Activated CD8-positive, alpha-beta T cell treated with anti-CD3 and anti-CD28 coated beads for 36 hours (primary cell): Measurements from ENCODE around the gene PDIA2. TPM values are rescaled to one million over a fixed set of nuclear protein-coding genes. Genes with fewer than 3 reads are reported as not detected.

Experiments
- ATAC-seq: fragments of 200-7000 bp; cut with Tn5 transposase; one replicate; pipeline ENCODE4 v1.10.0; 2021; ENCODE audit warnings: mild to moderate bottlenecking, moderate library complexity
- CTCF ChIA-PET: fragments of 350-600 bp; sonication (Branson Sonifier 250); formaldehyde crosslinking; loops from one replicate; lab custom pipeline; 2021; ENCODE audit warnings: antibody characterized with exemption; lab: Charles Lee
- POLR2A ChIA-PET: fragments of 350-600 bp; sonication (Branson Sonifier 250); formaldehyde crosslinking; loops from one replicate; lab custom pipeline; 2021; ENCODE audit warnings: antibody characterized with exemption; lab: Charles Lee
- DNase-seq: peaks from one replicate; pipeline ENCODE4 v3.0.0-alpha.2; 2020
- H3K27ac Mint-ChIP-seq: one replicate; pipeline ENCODE4 v1.8.0; 2021; ENCODE audit warnings: mild to moderate bottlenecking, mixed read lengths
- H3K27me3 Mint-ChIP-seq: one replicate; pipeline ENCODE4 v1.8.0; 2021; ENCODE audit warnings: mixed read lengths
- H3K36me3 Mint-ChIP-seq: one replicate; pipeline ENCODE4 v1.8.0; 2021; ENCODE audit warnings: low read depth, mixed read lengths
- H3K4me1 Mint-ChIP-seq: one replicate; pipeline ENCODE4 v1.8.0; 2021; ENCODE audit warnings: low read depth, mixed read lengths
- H3K4me3 Mint-ChIP-seq: one replicate; pipeline ENCODE4 v1.8.0; 2021; ENCODE audit warnings: mild to moderate bottlenecking, moderate library complexity, mixed read lengths
- H3K9me3 Mint-ChIP-seq: one replicate; pipeline ENCODE4 v1.8.0; 2021; ENCODE audit warnings: mixed read lengths
- intact Hi-C: fragments of 100-400 bp; cut with micrococcal nuclease; formaldehyde crosslinking; loops from one replicate; pipeline ENCODE4 v1.10.0; 2022
- total RNA-seq, 2 experiments: library from RNA; stranded (reverse); gene quantifications; one replicate each; pipeline ENCODE4 v1.2.3, GENCODE V29; 2021
- TF ChIP-seq, protein P1 (sequence below): fragments of 200-600 bp; IDR thresholded peaks from one replicate; pipeline ENCODE4 v1.8.0; 2022; ENCODE audit warnings: antibody characterized with exemption, mild to moderate bottlenecking

The PDIA2 gene
- total RNA-seq, 2 experiments from 2014 or later, result not detected

DNA sequence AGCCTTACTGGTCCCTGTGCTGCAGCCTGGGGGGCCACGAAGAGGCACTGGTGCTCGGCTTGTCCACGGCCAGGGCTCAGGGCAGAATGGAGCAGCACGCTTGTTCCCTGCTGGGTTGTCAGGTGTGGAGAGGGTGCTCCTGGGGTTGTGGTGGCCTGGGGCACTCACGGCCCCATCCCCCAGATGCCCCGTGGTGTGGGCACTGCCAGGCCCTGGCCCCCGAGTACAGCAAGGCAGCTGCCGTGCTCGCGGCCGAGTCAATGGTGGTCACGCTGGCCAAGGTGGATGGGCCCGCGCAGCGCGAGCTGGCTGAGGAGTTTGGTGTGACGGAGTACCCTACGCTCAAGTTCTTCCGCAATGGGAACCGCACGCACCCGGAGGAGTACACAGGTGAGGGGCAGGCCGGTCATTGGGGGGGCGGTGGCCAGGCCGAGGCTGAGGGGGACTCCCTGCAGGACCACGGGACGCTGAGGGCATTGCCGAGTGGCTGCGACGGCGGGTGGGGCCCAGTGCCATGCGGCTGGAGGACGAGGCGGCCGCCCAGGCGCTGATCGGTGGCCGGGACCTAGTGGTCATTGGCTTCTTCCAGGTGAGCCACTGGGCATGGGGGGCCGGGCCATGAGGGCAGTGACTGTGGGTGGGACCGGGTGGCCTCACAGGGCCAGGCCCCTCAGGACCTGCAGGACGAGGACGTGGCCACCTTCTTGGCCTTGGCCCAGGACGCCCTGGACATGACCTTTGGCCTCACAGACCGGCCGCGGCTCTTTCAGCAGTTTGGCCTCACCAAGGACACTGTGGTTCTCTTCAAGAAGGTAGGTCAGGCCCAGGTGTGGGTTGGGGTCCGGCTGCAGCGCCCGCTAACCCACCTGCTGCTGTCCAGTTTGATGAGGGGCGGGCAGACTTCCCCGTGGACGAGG, 1.5 kb downstream of the PDIA2 start:
- no peak overlapping the region for H3K4me3 Mint-ChIP-seq
- H3K27me3 Mint-ChIP-seq, result peaks cover 3% of the 10 kb centered on the region
- intact Hi-C loops, result no loop called here
- ChIA-PET CTCF (no interaction called here), POLR2A (interaction anchor here (0.5 kb wide), 1 partner anchor 45 kb away, joined by 3 read pairs; no protein-coding TSS in a partner anchor)
- H3K27ac Mint-ChIP-seq, result no peak overlapping the region
- H3K36me3 Mint-ChIP-seq, result peaks cover 9% of the 10 kb centered on the region
- H3K4me1 Mint-ChIP-seq, result no peaks in the 10 kb centered on the region
- H3K9me3 Mint-ChIP-seq, result no peaks in the 10 kb centered on the region
- DNase-seq (no peak), ATAC-seq (no peak)
- TF ChIP-seq, protein P1, sequence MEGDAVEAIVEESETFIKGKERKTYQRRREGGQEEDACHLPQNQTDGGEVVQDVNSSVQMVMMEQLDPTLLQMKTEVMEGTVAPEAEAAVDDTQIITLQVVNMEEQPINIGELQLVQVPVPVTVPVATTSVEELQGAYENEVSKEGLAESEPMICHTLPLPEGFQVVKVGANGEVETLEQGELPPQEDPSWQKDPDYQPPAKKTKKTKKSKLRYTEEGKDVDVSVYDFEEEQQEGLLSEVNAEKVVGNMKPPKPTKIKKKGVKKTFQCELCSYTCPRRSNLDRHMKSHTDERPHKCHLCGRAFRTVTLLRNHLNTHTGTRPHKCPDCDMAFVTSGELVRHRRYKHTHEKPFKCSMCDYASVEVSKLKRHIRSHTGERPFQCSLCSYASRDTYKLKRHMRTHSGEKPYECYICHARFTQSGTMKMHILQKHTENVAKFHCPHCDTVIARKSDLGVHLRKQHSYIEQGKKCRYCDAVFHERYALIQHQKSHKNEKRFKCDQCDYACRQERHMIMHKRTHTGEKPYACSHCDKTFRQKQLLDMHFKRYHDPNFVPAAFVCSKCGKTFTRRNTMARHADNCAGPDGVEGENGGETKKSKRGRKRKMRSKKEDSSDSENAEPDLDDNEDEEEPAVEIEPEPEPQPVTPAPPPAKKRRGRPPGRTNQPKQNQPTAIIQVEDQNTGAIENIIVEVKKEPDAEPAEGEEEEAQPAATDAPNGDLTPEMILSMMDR, result no peak

GRCh38 chr16:285146-286055, 2.4 kb downstream of the PDIA2 start:
- H3K27ac Mint-ChIP-seq, result no peak overlapping the region
- TF ChIP-seq, protein P1, result no peak
- no peak for ATAC-seq
- H3K4me1 Mint-ChIP-seq, result no peaks in the 10 kb centered on the region
- H3K4me3 Mint-ChIP-seq, result no peak overlapping the region
- DNase-seq, result no peak
- ChIA-PET POLR2A (interaction anchor here (0.5 kb wide), 1 partner anchor 46 kb away, joined by 3 read pairs; no protein-coding TSS in a partner anchor), CTCF (no interaction called here)
- H3K9me3 Mint-ChIP-seq, result no peaks in the 10 kb centered on the region
- intact Hi-C loops, result no loop called here
- H3K36me3 Mint-ChIP-seq, result peaks cover 9% of the 10 kb centered on the region
- peaks cover 3% of the 10 kb centered on the region for H3K27me3 Mint-ChIP-seq

DNA sequence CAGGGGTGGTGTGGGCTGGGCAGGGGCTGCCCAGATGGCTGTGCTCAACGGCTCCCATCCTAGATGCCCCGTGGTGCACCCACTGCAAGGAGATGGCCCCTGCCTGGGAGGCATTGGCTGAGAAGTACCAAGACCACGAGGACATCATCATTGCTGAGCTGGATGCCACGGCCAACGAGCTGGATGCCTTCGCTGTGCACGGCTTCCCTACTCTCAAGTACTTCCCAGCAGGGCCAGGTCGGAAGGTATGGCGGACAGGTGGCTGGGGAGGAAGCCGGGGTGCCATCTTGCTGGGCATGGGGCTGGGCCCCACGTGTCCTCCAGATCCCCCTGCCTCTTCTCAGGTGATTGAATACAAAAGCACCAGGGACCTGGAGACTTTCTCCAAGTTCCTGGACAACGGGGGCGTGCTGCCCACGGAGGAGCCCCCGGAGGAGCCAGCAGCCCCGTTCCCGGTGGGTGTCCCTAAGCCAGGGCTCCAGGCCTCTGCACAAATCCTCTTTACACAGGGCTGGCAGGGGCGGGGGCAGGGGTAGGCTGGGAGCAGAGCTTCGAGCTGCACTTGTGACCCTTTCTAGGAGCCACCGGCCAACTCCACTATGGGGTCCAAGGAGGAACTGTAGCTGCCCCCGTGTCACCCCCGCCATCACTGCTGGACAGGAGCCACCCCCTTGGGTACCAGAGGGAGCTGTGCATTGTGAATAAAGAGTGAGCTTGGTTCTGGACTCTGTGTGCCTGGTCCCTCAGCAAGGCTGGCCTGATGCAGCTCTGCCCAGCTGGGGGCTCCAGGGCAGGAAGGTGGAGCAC, 3.7 kb downstream of the PDIA2 start:
- H3K27me3 Mint-ChIP-seq, result peaks cover 3% of the 10 kb centered on the region
- no peak overlapping the region for H3K27ac Mint-ChIP-seq
- peaks cover 9% of the 10 kb centered on the region for H3K36me3 Mint-ChIP-seq
- DNase-seq (no peak), ATAC-seq (no peak)
- H3K4me3 Mint-ChIP-seq, result no peak overlapping the region
- TF ChIP-seq, protein P1, result no peak
- H3K4me1 Mint-ChIP-seq, result no peaks in the 10 kb centered on the region
- intact Hi-C loops, result no loop called here
- ChIA-PET POLR2A (no interaction called here), CTCF (no interaction called here)
- no peaks in the 10 kb centered on the region for H3K9me3 Mint-ChIP-seq

GRCh38 chr16:287298-287811, 4.4 kb downstream of the PDIA2 start:
- intact Hi-C loops, result no loop called here

More at GRCh38 chr16:287298-287811, 4.4 kb downstream of the PDIA2 start:
- DNase-seq, result no peak
- Mint-ChIP-seq H3K9me3 (no peaks in the 10 kb centered on the region), H3K36me3 (peaks cover 9% of the 10 kb centered on the region), H3K27ac (no peak overlapping the region), H3K4me1 (no peaks in the 10 kb centered on the region), H3K4me3 (no peak overlapping the region), H3K27me3 (no peaks in the 10 kb centered on the region)
- CTCF ChIA-PET, result no interaction called here
- POLR2A ChIA-PET, result no interaction called here
- TF ChIP-seq, protein P1, result no peak
- no peak for ATAC-seq
